Osteocyte (in vitro differentiated cells): ENCODE measurements around the gene RGMA. TPM values are rescaled to one million over a fixed set of nuclear protein-coding genes. Genes with fewer than 3 reads are reported as not detected.
A peak's percentile ranks its signal among the peaks of the same experiment; 100 is the strongest.

Experiments used
- DNase-seq: peaks from one replicate; pipeline ENCODE4 v3.0.0; 2021; ENCODE audit warnings: mixed read lengths; ENCODE audit not compliant: unreplicated experiment; ENCODE audit errors: extremely low spot score
- H3K27ac Mint-ChIP-seq: one replicate; pipeline ENCODE4 v1.8.0; 2021; ENCODE audit warnings: mild to moderate bottlenecking, mixed read lengths; ENCODE audit not compliant: unreplicated experiment
- H3K27me3 Mint-ChIP-seq: one replicate; pipeline ENCODE4 v1.8.0; 2021; ENCODE audit warnings: mixed read lengths; ENCODE audit not compliant: unreplicated experiment
- H3K36me3 Mint-ChIP-seq: one replicate; pipeline ENCODE4 v1.8.0; 2021; ENCODE audit warnings: mixed read lengths; ENCODE audit not compliant: unreplicated experiment
- H3K4me1 Mint-ChIP-seq: one replicate; pipeline ENCODE4 v1.8.0; 2021; ENCODE audit warnings: mixed read lengths; ENCODE audit not compliant: unreplicated experiment
- H3K4me3 Mint-ChIP-seq: one replicate; pipeline ENCODE4 v1.8.0; 2021; ENCODE audit warnings: mild to moderate bottlenecking, moderate library complexity, mixed read lengths; ENCODE audit not compliant: unreplicated experiment
- H3K9me3 Mint-ChIP-seq: one replicate; pipeline ENCODE4 v1.8.0; 2021; ENCODE audit warnings: mixed read lengths; ENCODE audit not compliant: unreplicated experiment
- CTCF ChIP-seq: fragments of 200-600 bp; sonication (generic); IDR thresholded peaks from 2 replicates; pipeline ENCODE4 v1.5.0; 2021; ENCODE audit warnings: antibody characterized with exemption, mild to moderate bottlenecking, moderate library complexity
- total RNA-seq: library from RNA; stranded (reverse); gene quantifications from 2 replicates; pipeline ENCODE4 v1.2.1, GENCODE V29; 2021

The RGMA gene
- total RNA-seq, 1 donor from 2014 or later, result 12.4 TPM

GRCh38 chr15:93017526-93017925 is 71.5 kb downstream of the RGMA start:
- no peak overlapping the region for H3K27ac Mint-ChIP-seq
- no peak for TF ChIP-seq CTCF
- DNase-seq, result no peak
- H3K4me3 Mint-ChIP-seq, result no peak overlapping the region
- peaks cover 86% of the 10 kb centered on the region for H3K36me3 Mint-ChIP-seq
- H3K27me3 Mint-ChIP-seq, result no peaks in the 10 kb centered on the region
- no peaks in the 10 kb centered on the region for H3K9me3 Mint-ChIP-seq
- H3K4me1 Mint-ChIP-seq, result peaks cover 3% of the 10 kb centered on the region

- Mint-ChIP-seq H3K9me3 (no peaks in the 10 kb centered on the region), H3K27ac (no peak overlapping the region), H3K4me3 (no peak overlapping the region), H3K36me3 (peaks cover 78% of the 10 kb centered on the region), H3K27me3 (no peaks in the 10 kb centered on the region), H3K4me1 (no peaks in the 10 kb centered on the region)
- no peak for DNase-seq
- no peak for TF ChIP-seq CTCF
Observed at GRCh38 chr15:93012786-93013185, 76.2 kb downstream of the RGMA start.

GRCh38 chr15:93007994-93008393 is 81.0 kb downstream of the RGMA start:
- TF ChIP-seq CTCF, result no peak
- no peak overlapping the region for H3K4me3 Mint-ChIP-seq
- H3K27ac Mint-ChIP-seq, result peak overlapping the region; percentile 62
- H3K4me1 Mint-ChIP-seq, result peaks cover 8% of the 10 kb centered on the region
- peaks cover 74% of the 10 kb centered on the region for H3K36me3 Mint-ChIP-seq
- no peaks in the 10 kb centered on the region for H3K27me3 Mint-ChIP-seq
- no peaks in the 10 kb centered on the region for H3K9me3 Mint-ChIP-seq
- DNase-seq, result no peak

- Mint-ChIP-seq H3K36me3 (peaks cover 73% of the 10 kb centered on the region), H3K27ac (no peak overlapping the region), H3K9me3 (no peaks in the 10 kb centered on the region)
Observed at GRCh38 chr15:93005133-93005532, 83.9 kb downstream of the RGMA start.

GRCh38 chr15:93001881-93002280 is 87.1 kb downstream of the RGMA start:
- Mint-ChIP-seq H3K27ac (peak overlapping the region; percentile 43), H3K27me3 (no peaks in the 10 kb centered on the region), H3K4me3 (no peak overlapping the region), H3K36me3 (peaks cover 80% of the 10 kb centered on the region), H3K4me1 (peaks cover 8% of the 10 kb centered on the region), H3K9me3 (no peaks in the 10 kb centered on the region)
- no peak for DNase-seq
- peak; percentile 20 for TF ChIP-seq CTCF

More at GRCh38 chr15:93005133-93005532, 83.9 kb downstream of the RGMA start:
- H3K27me3 Mint-ChIP-seq, result no peaks in the 10 kb centered on the region
- DNase-seq, result no peak
- H3K4me1 Mint-ChIP-seq, result peaks cover 8% of the 10 kb centered on the region
- no peak overlapping the region for H3K4me3 Mint-ChIP-seq
- TF ChIP-seq CTCF, result no peak
